Measurements from ENCODE around the gene SLC38A11.

Gene SLC38A11

GRCh38 chr2:164937864-164938401 lies 17.4 kb downstream of the SLC38A11 start (continued):
- no peak for TF ChIP-seq PATZ1 (tag by site-specific recombination; IDR thresholded peaks at IDR 0.05)

GRCh38 chr2:164935118-164936101 lies 19.9 kb downstream of the SLC38A11 start:
- Histone ChIP-seq H3K4me3 (ENCODE audit: low read depth, low read length) (no peak overlapping the region), H3K4me1 (ENCODE audit: control insufficient read depth, insufficient read depth, low read length) (no peaks in the 10 kb centered on the region), H3K36me3 (ENCODE audit: control insufficient read depth in 2 of 2, insufficient read depth in 1 of 2, low read length in 2 of 2) (no peaks in the 10 kb centered on the region), H3K27ac (ENCODE audit: extremely low read depth, low read depth, low read length) (no peak overlapping the region), H3K9me3 (ENCODE audit: control insufficient read depth, insufficient read depth, low read depth, low read length) (no peaks in the 10 kb centered on the region)
- ChIA-PET CTCF (interaction anchor here (0.6 to 1.2 kb wide), 2 partner anchors 15 to 19 kb away, joined by 3 read pairs; no protein-coding TSS in a partner anchor), POLR2A (no interaction called here)
- TF ChIP-seq INSM2 (tag by site-specific recombination; IDR thresholded peaks at IDR 0.05): no peak
- TF ChIP-seq ZNF561 (tag by site-specific recombination; IDR thresholded peaks at IDR 0.05; ENCODE audit: borderline replicate concordance): no peak
- no peak for TF ChIP-seq ZNF184 (tag by site-specific recombination; IDR thresholded peaks at IDR 0.05)
- TF ChIP-seq ZBTB48 (tag by site-specific recombination; IDR thresholded peaks at IDR 0.05): no peak
- no peak for TF ChIP-seq ZNF768 (tag by site-specific recombination; IDR thresholded peaks at IDR 0.05)
- TF ChIP-seq PBX3 (CRISPR knock-in tag; IDR thresholded peaks at IDR 0.05): no peak
- TF ChIP-seq ZNF76 (tag by site-specific recombination; IDR thresholded peaks at IDR 0.05; ENCODE audit: borderline replicate concordance, low read depth): no peak
- TF ChIP-seq ZIC2 (tag by site-specific recombination; IDR thresholded peaks at IDR 0.05): no peak
- no peak for TF ChIP-seq ZNF692 (tag by site-specific recombination; IDR thresholded peaks at IDR 0.05)
- no peak for TF ChIP-seq ZNF473 (tag by site-specific recombination; IDR thresholded peaks at IDR 0.05)
- TF ChIP-seq ZBTB6 (tag by site-specific recombination; IDR thresholded peaks at IDR 0.05): no peak
- TF ChIP-seq REST (tag by site-specific recombination; IDR thresholded peaks at IDR 0.05): no peak
